Activated naive CD4-positive, alpha-beta T cell treated with anti-CD3 and anti-CD28 coated beads for 36 hours (primary cell): ENCODE data around the gene ZNF490. TPM values are rescaled to one million over a fixed set of nuclear protein-coding genes. Genes with fewer than 3 reads are reported as not detected.
A peak's percentile ranks its signal among the peaks of the same experiment; 100 is the strongest.
"Not testable (repeated sequence)": the region's sequence is repeated elsewhere in the genome, so short reads cannot be mapped to it uniquely, and the experiment has no call there.

Experiments
- CTCF ChIA-PET: fragments of 350-600 bp; sonication (Branson Sonifier 250); formaldehyde crosslinking; loops from one replicate; lab custom pipeline; 2021; ENCODE audit warnings: antibody characterized with exemption; lab: Charles Lee
- DNase-seq: peaks from one replicate; pipeline ENCODE4 v3.0.0-alpha.2; 2020
- H3K27ac Mint-ChIP-seq: one replicate; pipeline ENCODE4 v1.8.0; 2021; ENCODE audit warnings: mild to moderate bottlenecking, mixed read lengths
- H3K27me3 Mint-ChIP-seq: one replicate; pipeline ENCODE4 v1.8.0; 2021; ENCODE audit warnings: low read depth, mixed read lengths
- H3K36me3 Mint-ChIP-seq: one replicate; pipeline ENCODE4 v1.8.0; 2021; ENCODE audit warnings: low read depth, mixed read lengths
- H3K4me1 Mint-ChIP-seq: one replicate; pipeline ENCODE4 v1.8.0; 2021; ENCODE audit warnings: low read depth, mixed read lengths
- H3K4me3 Mint-ChIP-seq: one replicate; pipeline ENCODE4 v1.8.0; 2021; ENCODE audit warnings: mild to moderate bottlenecking, moderate library complexity, mixed read lengths
- H3K9me3 Mint-ChIP-seq: one replicate; pipeline ENCODE4 v1.8.0; 2021; ENCODE audit warnings: mixed read lengths
- intact Hi-C: fragments of 100-400 bp; cut with micrococcal nuclease; formaldehyde crosslinking; loops from one replicate; pipeline ENCODE4 v1.15.1; 2023
- total RNA-seq, 2 experiments: library from RNA; stranded (reverse); gene quantifications; one replicate each; pipeline ENCODE4 v1.2.3, GENCODE V29; 2021

ZNF490 gene
- 1 to 10 TPM; 3.9 to 5.0 TPM for total RNA-seq

DNA sequence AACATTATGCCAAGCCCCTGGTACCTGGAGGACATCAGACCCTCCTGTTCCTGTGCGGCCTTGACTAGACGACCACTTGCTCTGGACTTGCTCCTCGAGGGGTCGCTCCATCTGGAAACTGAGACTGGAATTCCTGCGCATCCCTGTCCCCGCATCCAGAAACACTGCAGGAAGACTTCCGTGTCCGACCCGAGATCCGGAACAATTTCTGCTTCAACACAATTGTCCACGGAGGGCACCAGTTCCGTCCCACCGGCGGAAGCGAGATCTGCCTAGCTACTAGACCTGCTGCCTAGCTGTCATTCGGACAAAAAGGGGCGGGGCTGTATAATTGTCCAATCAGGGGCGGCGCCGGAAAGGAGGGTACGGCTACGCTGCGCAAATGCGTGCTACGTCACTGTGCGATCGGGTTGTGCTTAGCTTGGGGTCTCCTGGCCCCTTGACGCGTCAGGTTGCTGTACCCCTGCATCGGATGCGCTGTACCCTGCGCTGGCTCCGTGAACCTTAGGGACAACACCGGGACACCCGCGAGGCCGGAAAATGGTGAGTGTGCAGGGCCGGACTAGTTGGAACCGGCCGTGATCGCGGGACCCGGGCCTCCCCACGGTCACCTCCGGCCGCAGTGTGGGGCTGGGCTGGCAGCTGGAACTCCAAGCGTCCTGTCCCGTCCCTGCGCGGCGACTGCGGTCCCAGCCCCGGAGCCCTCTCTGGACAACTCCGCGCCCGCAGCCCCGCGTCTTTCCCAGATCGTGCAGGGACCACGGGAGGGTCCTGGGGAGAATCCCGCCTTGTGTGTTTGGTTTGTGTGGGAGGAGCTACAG, at the start of gene ZNF490, which contains the start of gene ZNF791:
Gene ZNF490, minus strand, starts transcription at position 274 of the 821 bp plus-strand sequence. Its CDS starts 133 bp downstream, at position 141.
Gene ZNF791, plus strand, starts transcription at position 381 of the 821 bp plus-strand sequence. Its CDS starts 160 bp downstream, at position 541.
- Mint-ChIP-seq H3K4me1 (peaks cover 43% of the 10 kb centered on the region), H3K27ac (peak within 1 kb of the TSS; percentile 95), H3K9me3 (no peaks in the 10 kb centered on the region), H3K36me3 (peaks cover 14% of the 10 kb centered on the region), H3K4me3 (peak within 1 kb of the TSS; percentile 100), H3K27me3 (no peaks in the 10 kb centered on the region)
- peak; percentile 99 for DNase-seq
- CTCF ChIA-PET, result no interaction called here
- intact Hi-C loops, result loop anchor here (1.0 to 5.0 kb wide), 5 partner anchors 46 to 623 kb away; partner anchors contain the start of genes TRIR and ZNF136

DNA sequence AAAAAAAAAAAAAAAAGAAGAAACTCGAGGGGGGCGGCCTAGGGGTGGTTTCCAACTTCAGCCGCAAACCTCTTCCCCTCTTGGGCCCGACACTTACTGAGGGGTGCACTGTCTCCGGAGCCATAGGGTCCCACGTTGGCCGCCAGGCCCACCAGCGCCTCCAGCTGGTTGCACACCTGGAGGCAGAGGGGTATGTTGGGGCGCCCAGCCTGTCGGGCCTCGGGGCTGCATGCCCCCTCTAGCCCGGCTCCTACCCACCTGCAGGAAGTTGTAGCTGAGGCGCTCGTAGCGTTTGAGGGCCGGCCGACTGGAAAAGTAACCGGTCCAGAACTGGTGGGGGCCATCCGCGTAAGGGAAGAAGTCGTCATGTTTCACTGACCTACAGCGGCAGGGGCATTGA, 47.4 kb upstream of the ZNF490 start:
- Mint-ChIP-seq H3K4me1 (no peaks in the 10 kb centered on the region), H3K36me3 (peaks cover 51% of the 10 kb centered on the region), H3K4me3 (no peak overlapping the region), H3K9me3 (no peaks in the 10 kb centered on the region), H3K27me3 (no peaks in the 10 kb centered on the region), H3K27ac (no peak overlapping the region)
- CTCF ChIA-PET, result no interaction called here
- DNase-seq, result no peak
- intact Hi-C loops, result no loop called here

DNA sequence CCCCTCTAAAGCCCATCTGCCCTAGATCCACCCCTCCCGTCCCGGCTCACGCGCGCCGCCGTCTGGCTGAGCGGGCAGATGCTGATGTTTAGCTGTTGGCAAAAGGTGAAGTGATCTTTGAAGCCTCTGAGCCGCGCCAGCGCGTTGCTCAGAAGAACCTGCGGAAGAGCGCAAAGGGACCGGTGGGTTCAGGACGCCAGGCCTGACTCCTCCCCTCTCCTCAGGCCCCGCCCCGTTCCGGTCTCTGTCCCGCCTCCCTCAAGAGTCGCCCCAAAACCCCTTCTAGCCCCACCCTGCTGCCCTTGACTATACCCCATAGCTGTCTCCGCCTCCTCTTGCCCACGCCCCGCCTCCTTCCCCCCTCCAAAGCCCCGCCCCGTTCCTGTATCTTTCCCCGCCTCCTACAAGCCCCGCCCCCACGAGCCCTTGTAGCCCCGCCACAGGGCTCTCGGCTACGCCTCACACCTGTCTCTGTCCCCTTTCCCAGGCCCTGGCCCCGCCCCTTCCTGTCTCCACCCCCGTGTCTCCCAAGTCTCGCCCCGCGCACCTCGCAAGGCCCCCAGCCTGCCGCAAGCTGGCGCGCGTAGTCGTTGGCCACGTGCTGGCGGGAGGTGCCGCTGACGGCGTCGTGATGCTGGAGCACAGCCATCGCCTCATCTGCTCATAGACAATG, 46.4 kb upstream of the ZNF490 start:
- Mint-ChIP-seq H3K36me3 (peaks cover 50% of the 10 kb centered on the region), H3K4me1 (no peaks in the 10 kb centered on the region), H3K9me3 (no peaks in the 10 kb centered on the region), H3K4me3 (no peak overlapping the region), H3K27me3 (no peaks in the 10 kb centered on the region), H3K27ac (no peak overlapping the region)
- CTCF ChIA-PET, result no interaction called here
- DNase-seq, result no peak
- intact Hi-C loops, result no loop called here

DNA sequence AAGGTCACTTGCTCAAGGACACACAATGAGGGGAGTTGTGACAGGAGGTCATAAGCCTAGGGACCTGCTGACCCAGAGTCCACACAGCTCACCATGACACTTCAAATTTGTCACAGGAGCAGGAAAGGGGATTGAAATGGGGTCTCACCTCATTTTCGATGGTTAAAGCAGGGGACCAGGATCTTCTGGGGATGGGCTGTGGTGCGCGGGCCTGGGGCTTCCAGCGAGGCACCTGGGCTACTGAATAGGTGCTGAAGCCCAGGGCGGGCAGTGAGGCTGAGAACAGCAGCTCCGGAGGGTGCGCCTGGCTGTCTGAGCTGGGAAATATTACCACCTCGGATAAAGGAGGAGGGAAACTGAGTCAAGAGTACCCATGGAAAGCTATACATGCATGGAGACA, 44.9 kb upstream of the ZNF490 start:
- intact Hi-C loops, result no loop called here
- CTCF ChIA-PET, result interaction anchor here (1.3 kb wide), 1 partner anchor 21 kb away, joined by 3 read pairs; no protein-coding TSS in a partner anchor
- H3K4me1 Mint-ChIP-seq, result no peaks in the 10 kb centered on the region
- no peak for DNase-seq
- H3K27me3 Mint-ChIP-seq, result no peaks in the 10 kb centered on the region
- no peak overlapping the region for H3K4me3 Mint-ChIP-seq
- H3K36me3 Mint-ChIP-seq, result peaks cover 47% of the 10 kb centered on the region
- no peak overlapping the region for H3K27ac Mint-ChIP-seq
- no peaks in the 10 kb centered on the region for H3K9me3 Mint-ChIP-seq

DNA sequence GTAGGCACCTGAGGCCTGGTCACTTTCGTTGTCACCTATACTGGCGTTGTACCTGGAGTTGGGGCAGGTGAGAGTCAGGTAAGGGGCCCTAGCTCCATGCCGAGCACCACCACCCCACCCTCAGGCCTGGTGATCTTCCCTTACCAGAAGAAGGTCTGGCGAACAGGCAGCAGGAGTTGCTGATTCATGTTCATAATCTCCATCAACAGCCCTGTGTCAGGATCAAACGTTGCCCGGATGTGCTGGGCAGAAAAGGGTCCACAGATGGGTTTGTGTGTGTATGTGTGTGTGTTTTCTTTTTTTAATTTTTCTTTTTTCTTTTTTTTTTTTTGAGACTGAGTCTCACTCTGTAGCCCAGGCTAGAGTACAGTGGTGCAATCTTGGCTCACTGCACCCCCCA, 41.6 kb upstream of the ZNF490 start:
- DNase-seq, result no peak
- Mint-ChIP-seq H3K27ac (no peak overlapping the region), H3K9me3 (no peaks in the 10 kb centered on the region), H3K4me1 (no peaks in the 10 kb centered on the region), H3K36me3 (peaks cover 47% of the 10 kb centered on the region), H3K4me3 (no peak overlapping the region), H3K27me3 (no peaks in the 10 kb centered on the region)
- CTCF ChIA-PET, result no interaction called here
- intact Hi-C loops, result no loop called here

DNA sequence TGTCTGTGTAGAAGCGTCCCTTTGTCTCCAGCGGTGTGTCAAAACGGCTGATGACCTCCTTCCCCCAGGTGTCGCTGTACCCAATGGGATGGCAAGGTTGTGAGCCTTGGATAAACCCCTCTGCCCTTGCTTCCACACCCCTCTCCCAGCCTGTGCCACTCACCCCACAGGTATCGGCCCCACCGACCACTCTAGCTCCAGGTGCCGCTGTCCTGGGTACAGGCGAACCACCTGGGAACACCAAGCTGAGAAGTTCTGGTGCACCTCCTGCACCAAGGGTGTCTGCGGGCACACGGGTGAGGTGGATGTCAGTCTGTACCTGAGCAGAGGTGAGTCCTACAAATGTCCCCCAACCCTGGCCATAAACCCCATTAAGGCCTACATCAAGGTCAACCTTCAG, 39.3 kb upstream of the ZNF490 start:
- intact Hi-C loops, result no loop called here
- Mint-ChIP-seq H3K9me3 (no peaks in the 10 kb centered on the region), H3K27ac (no peak overlapping the region), H3K4me1 (no peaks in the 10 kb centered on the region), H3K27me3 (no peaks in the 10 kb centered on the region), H3K4me3 (no peak overlapping the region), H3K36me3 (peaks cover 31% of the 10 kb centered on the region)
- CTCF ChIA-PET, result no interaction called here
- no peak for DNase-seq

DNA sequence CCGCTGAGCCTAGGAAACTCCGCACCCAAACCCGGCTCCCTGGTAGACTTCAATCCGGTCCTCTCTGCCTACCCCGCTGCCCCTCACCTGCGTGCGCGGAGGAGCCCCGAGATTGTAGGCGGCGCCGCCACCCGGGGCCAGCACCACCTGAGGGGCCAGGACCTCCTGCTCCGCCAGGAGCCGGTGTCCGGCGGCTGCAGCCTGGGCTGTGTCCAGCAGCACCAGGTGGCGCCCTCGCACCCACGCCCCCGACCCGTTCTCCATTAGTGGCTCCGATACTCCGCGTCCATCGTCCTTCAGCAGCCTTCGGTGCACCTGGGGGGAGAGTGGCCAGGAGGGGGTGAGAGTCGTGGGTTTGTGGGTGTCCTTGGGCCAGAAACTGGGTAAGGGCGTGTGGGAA, 37.5 kb upstream of the ZNF490 start:
- H3K4me3 Mint-ChIP-seq, result no peak overlapping the region
- no peaks in the 10 kb centered on the region for H3K4me1 Mint-ChIP-seq
- CTCF ChIA-PET, result interaction anchor here (0.7 to 1.3 kb wide), 2 partner anchors 8 to 18 kb away, joined by 3 read pairs; no protein-coding TSS in a partner anchor
- no peak overlapping the region for H3K27ac Mint-ChIP-seq
- no peak for DNase-seq
- no peaks in the 10 kb centered on the region for H3K27me3 Mint-ChIP-seq
- peaks cover 31% of the 10 kb centered on the region for H3K36me3 Mint-ChIP-seq
- intact Hi-C loops, result no loop called here
- H3K9me3 Mint-ChIP-seq, result no peaks in the 10 kb centered on the region

DNA sequence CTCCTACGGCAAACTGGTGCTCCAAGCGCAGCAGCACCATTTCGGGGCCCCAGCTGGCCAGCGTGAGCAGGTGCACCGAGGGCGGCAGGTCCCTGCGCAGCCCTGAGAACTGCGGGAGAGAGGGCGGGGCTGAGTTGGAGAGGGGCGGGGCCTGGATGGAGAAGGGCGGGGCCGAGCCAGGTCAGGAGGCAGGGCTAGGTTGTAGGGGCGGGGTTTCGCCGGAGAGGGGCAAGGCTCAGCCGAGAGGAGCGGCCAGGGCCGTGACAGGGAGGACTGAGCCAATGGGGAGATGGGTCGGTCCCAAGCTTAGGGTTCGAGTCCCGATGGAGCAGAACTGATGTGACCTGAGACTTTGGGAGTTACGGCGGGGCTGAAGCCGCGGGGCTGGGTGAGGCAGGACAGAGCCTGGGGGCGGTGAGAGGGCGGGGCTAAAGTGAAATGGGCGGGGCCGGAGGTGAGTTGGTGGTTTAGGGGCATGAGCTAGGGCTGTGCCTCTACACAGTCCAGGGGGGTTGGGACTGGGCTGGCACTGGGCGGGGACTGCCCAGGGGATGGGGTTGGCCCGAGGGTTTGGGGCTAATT, 37.0 kb upstream of the ZNF490 start:
- H3K27me3 Mint-ChIP-seq, result no peaks in the 10 kb centered on the region
- H3K4me3 Mint-ChIP-seq, result no peak overlapping the region
- intact Hi-C loops, result no loop called here
- no peak overlapping the region for H3K27ac Mint-ChIP-seq
- no peaks in the 10 kb centered on the region for H3K4me1 Mint-ChIP-seq
- DNase-seq, result peak; percentile 45
- H3K9me3 Mint-ChIP-seq, result no peaks in the 10 kb centered on the region
- peaks cover 32% of the 10 kb centered on the region for H3K36me3 Mint-ChIP-seq
- CTCF ChIA-PET, result no interaction called here

DNA sequence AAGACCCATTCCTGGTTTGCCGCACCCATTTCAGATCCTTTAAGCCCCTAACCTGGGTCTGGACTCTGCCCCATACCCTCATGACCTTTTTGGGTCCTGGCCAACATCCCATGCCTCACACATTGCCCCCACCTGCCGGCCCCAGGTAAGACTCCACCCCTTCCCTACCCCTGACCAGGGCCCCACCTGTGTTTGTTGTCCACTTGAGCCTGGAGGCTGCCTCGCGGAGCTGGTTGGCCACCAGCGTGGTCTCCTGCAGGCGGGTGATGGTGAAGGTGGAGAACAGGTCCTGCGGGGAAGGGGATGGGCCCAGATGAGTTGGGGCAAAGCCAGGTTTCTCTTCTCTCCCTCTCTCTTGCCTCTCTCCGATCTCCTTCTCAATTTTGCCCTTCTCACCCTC, 36.4 kb upstream of the ZNF490 start:
- H3K27ac Mint-ChIP-seq, result no peak overlapping the region
- peaks cover 32% of the 10 kb centered on the region for H3K36me3 Mint-ChIP-seq
- H3K9me3 Mint-ChIP-seq, result no peaks in the 10 kb centered on the region
- no peak for DNase-seq
- no peaks in the 10 kb centered on the region for H3K27me3 Mint-ChIP-seq
- intact Hi-C loops, result no loop called here
- no peak overlapping the region for H3K4me3 Mint-ChIP-seq
- H3K4me1 Mint-ChIP-seq, result no peaks in the 10 kb centered on the region
- CTCF ChIA-PET, result no interaction called here

DNA sequence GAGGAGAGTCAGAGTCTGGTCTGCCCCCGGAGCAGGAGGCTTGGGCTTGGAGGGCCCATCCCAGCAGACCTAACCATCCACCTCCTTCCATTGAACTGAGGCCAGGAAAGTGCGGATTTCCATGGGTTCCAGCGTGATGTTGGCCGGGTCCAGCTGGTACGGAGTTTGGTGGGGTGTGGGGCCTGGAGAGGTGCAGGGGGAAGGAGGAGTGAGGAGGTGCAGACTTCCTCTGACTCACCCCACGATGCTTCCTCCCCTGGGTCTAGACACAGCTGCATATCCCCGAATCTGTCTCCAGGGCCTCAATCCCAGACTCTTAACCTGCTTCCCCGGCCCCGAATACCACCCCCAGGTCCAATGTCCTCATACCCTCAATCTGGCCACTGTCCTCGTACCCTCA, 35.9 kb upstream of the ZNF490 start:
- H3K9me3 Mint-ChIP-seq, result no peaks in the 10 kb centered on the region

DNA sequence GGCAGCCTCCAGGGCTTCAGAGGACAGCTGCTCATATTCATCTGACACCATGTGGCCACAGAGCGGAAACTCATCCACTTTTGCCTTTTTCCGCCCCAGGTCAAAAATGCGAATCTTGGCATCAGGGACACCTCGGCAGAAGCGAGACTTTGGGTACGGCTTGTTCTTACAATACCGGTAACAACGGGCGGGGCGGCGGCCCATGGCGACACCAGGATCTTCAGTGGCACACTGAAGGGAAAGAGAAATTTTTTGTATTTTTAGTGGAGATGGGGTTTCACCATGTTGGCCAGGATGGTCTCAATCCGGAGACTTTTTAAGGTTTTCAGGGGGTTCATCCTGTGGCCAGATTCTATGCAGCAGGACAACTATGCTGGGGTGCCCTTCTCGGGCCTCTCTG, 33.1 kb upstream of the ZNF490 start:
- H3K9me3 Mint-ChIP-seq, H3K4me3 Mint-ChIP-seq, CTCF ChIA-PET, H3K27ac Mint-ChIP-seq, intact Hi-C loops, DNase-seq, H3K27me3 Mint-ChIP-seq: not testable (repeated sequence)
- Mint-ChIP-seq H3K36me3 (peaks cover 18% of the 10 kb centered on the region), H3K4me1 (peaks cover 13% of the 10 kb centered on the region)

More for the DNA sequence above, 35.9 kb upstream of the ZNF490 start:
- no peak for DNase-seq
- Mint-ChIP-seq H3K4me1 (no peaks in the 10 kb centered on the region), H3K36me3 (peaks cover 32% of the 10 kb centered on the region), H3K4me3 (no peak overlapping the region), H3K27me3 (no peaks in the 10 kb centered on the region), H3K27ac (no peak overlapping the region)
- intact Hi-C loops, result no loop called here
- CTCF ChIA-PET, result no interaction called here

DNA sequence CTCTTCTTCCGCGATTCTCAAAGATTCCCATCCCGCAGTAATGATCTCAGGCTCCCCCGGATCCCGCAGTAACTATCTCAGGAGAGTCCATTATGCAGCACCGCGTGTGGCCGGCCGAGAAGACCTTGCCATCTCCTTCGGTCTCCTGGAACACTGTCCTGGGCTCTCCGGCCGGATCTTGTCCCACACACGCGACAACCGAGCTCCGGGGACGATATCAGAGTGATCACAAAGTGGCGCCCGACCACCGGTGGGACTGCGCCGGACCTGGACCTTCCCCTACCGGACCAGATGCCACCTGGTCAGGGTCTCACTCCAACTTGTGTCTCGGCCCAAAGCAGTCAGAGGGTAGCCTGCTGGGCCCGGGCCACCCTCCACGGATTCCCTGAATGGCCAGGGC, 31.9 kb upstream of the ZNF490 start:
- no peaks in the 10 kb centered on the region for H3K27me3 Mint-ChIP-seq
- CTCF ChIA-PET, result no interaction called here
- no peaks in the 10 kb centered on the region for H3K9me3 Mint-ChIP-seq
- no peak overlapping the region for H3K27ac Mint-ChIP-seq
- peaks cover 13% of the 10 kb centered on the region for H3K4me1 Mint-ChIP-seq
- intact Hi-C loops, result no loop called here
- peaks cover 12% of the 10 kb centered on the region for H3K36me3 Mint-ChIP-seq
- no peak for DNase-seq
- H3K4me3 Mint-ChIP-seq, result no peak overlapping the region
